Heart right ventricle (tissue), 16 donors: Measurements from ENCODE around the gene NLGN4X. TPM values are rescaled to one million over a fixed set of nuclear protein-coding genes. Genes with fewer than 3 reads are reported as not detected.
A peak's percentile ranks its signal among the peaks of the same experiment; 100 is the strongest.

Experiments used
- ATAC-seq, 8 donors: fragments of 200-7000 bp; cut with Tn5 transposase; one replicate each; pipeline ENCODE4 v1.9.1; 2020; ENCODE audit warnings: mild to moderate bottlenecking in 8 of 8, moderate library complexity in 8 of 8, moderate number of reproducible peaks in 1 of 8
- DNase-seq, 2 donors: peaks; one replicate each; pipeline ENCODE4 v3.0.0-alpha.2; 2020
- H3K27ac ChIP-seq, 10 donors: fragments of 200-600 bp; sonication (generic) in 2 of 10; one replicate each; pipeline versions ENCODE4 v1.5.0 to v1.8.0; 2020 to 2022; ENCODE audit warnings: mild to moderate bottlenecking in 3 of 10
- H3K27me3 ChIP-seq, 7 donors: fragments of 200-600 bp; one replicate each; pipeline ENCODE4 v1.8.0; 2021 to 2022; ENCODE audit warnings: mild to moderate bottlenecking in 2 of 7
- H3K36me3 ChIP-seq, 9 donors: fragments of 200-600 bp; sonication (generic) in 1 of 9; one replicate each; pipeline versions ENCODE4 v1.5.0 to v1.8.0; 2020 to 2022; ENCODE audit warnings: mild to moderate bottlenecking in 2 of 9
- H3K4me1 ChIP-seq, 9 donors: fragments of 200-600 bp; sonication (generic) in 1 of 9; one replicate each; pipeline versions ENCODE4 v1.5.0 to v1.8.0; 2020 to 2022; ENCODE audit warnings: mild to moderate bottlenecking in 4 of 9
- H3K4me3 ChIP-seq, 10 donors: fragments of 200-600 bp; sonication (generic) in 2 of 10; one replicate each; pipeline versions ENCODE4 v1.5.0 to v1.8.0; 2020 to 2022; ENCODE audit warnings: mild to moderate bottlenecking in 7 of 10, moderate library complexity in 2 of 10
- H3K9me3 ChIP-seq, 11 donors: fragments of 200-600 bp in 10 of 11; sonication (generic) in 2 of 11; one replicate each; pipeline versions ENCODE4 v1.5.0 to v1.8.0; 2013 to 2022; ENCODE audit warnings: mild to moderate bottlenecking in 2 of 11, control low read depth in 1 of 11, moderate library complexity in 1 of 11
- WGBS, 2 donors: extraction: QIAGEN DNeasy Blood & Tissue Kit; methylation state at CpG; one replicate each; pipeline ENCODE4 v1.1.7; 2013; ENCODE audit warnings: inconsistent platforms in 1 of 2; 5-methylcytosine and 5-hydroxymethylcytosine counted together
- intact Hi-C, 10 donors: fragments of 100-400 bp; cut with DNase I; formaldehyde crosslinking; loops; one replicate each; pipeline versions ENCODE4 v1.11.1 to v1.14.2; 2022
- polyA plus RNA-seq, 2 donors: library from polyadenylated mRNA; stranded (reverse); fragments of 200-250 nt; gene quantifications; one replicate each; pipeline ENCODE4 v1.2.3, GENCODE V29; 2013
- total RNA-seq, 10 donors: library from RNA; stranded (reverse); fragmentation: NEBNext Ultra II Directional in 3 of 10; extraction: Animal tissue kit (Norgen Biotek cat#: 25700) in 3 of 10; gene quantifications; one replicate each; pipeline versions ENCODE4 v1.2.1 to v1.2.4, GENCODE V29; 2021 to 2023
- TF ChIP-seq, protein P1 (sequence below), 9 donors: fragments of 200-600 bp; sonication (generic) in 2 of 9; IDR thresholded peaks; one replicate each; pipeline versions ENCODE4 v1.5.0 to v1.8.0; 2021 to 2022; ENCODE audit warnings: antibody characterized with exemption in 9 of 9, mild to moderate bottlenecking in 5 of 9, moderate library complexity in 1 of 9
- donor health status: Arrhythmogenic right ventricular cardiomyopathy.
- donor health status: ischemic (EF 13 %, LVEDD 7.1; RV severe dilation, severe dysfunction).
- donor health status: healthy with polysubstance abuse.
- donor health status: DM: no; HTN: yes; CAD: no.
- donor health status: DM: no; HTN: no; CAD: no.
- donor health status: ischemic (EF 25% LVEDD 6.9; RV normal size, moderate dysfunction).
- donor health status: ischemic (EF 25% LVEDD 5.7; RV mildly dilated, moderate dysfunction).
- donor health status: healthy.
- donor health status: DM: yes; HTN: yes; CAD: no.
- donor health status: Ischemic cardiomyopathy.
- donor health status: ischemic (EF 35%, LVEDD 5.7; RV mildly dilated, moderate dysfunction).
- donor health status: nonischemic (EF 11% LVEDD 7.7; RV severe dilation, severe dysfunction).
- donor health status: DM: yes; HTN: yes; CAD: no.
- donor health status: PGD.
- donor health status: ischemic (EF 29% LVEDD 5.4; RV normal size, mild dysfunction).
- donor health status: nonischemic (EF 23%, LVEDD 6.1; RV moderate dilation, normal function).

NLGN4X gene
- total and polyA plus RNA-seq, 12 donors = 0.37 to 4.1 (median 1.6) TPM

DNA sequence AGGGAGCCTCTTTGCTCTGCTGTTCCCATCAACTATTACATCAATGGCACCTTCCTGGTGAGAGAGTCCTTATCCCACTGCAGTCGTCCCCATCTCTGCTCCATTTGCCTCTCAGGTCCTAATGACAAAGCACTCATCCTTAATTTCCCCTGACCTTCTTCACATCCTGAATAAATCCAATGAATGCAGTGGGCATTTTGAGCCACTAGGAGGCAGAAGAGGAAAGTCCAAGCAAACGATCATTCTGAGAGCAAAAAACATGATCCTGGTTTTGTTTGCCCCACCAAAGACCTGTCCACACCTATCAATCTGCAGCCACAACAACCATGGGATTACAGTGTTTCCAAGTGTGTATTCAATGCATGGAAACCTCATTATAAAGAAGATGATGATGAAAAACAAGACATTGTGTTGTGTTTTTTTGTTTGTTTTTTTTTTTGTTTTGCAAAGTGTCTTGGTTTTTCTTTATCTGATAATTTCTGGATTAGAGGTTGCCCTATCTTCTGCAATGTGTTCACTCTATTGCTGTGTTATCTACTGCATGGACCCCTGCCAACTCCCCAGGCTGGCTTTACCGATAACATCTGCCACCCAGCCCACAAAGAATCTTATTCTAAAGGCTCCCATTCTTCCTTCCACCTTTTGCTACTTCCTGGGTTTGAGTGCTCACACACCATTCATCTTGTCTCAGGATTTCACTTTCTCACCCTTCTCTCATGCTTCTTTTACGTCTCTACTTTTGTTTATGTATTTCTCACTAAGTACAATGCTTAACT lies 207.2 kb downstream of the NLGN4X start:
- 6 to 7% methylated on average over 4 of the region's 4 CpGs for WGBS, 2 donors
- TF ChIP-seq, protein P1, sequence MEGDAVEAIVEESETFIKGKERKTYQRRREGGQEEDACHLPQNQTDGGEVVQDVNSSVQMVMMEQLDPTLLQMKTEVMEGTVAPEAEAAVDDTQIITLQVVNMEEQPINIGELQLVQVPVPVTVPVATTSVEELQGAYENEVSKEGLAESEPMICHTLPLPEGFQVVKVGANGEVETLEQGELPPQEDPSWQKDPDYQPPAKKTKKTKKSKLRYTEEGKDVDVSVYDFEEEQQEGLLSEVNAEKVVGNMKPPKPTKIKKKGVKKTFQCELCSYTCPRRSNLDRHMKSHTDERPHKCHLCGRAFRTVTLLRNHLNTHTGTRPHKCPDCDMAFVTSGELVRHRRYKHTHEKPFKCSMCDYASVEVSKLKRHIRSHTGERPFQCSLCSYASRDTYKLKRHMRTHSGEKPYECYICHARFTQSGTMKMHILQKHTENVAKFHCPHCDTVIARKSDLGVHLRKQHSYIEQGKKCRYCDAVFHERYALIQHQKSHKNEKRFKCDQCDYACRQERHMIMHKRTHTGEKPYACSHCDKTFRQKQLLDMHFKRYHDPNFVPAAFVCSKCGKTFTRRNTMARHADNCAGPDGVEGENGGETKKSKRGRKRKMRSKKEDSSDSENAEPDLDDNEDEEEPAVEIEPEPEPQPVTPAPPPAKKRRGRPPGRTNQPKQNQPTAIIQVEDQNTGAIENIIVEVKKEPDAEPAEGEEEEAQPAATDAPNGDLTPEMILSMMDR (IDR thresholded peaks at IDR 0.05) = peak in 8 of 9 donors; percentile 24 to 59 (median 47)
- H3K4me3 ChIP-seq = no peak overlapping the region
- H3K9me3 ChIP-seq = peaks cover 0 to 3% (median 0%) of the 10 kb centered on the region in 11 donors
- no peak for ATAC-seq
- H3K36me3 ChIP-seq = no peaks in the 10 kb centered on the region
- H3K27me3 ChIP-seq = no peaks in the 10 kb centered on the region
- DNase-seq = no peak
- intact Hi-C loops = loop anchor here in 2 of 10 donors (5.0 to 10.0 kb wide), 3 partner anchors 57 to 1906 kb away; partner anchors contain the start of gene PNPLA4 (in 1 of the 2)
- no peaks in the 10 kb centered on the region for H3K4me1 ChIP-seq
- no peak overlapping the region for H3K27ac ChIP-seq

DNA sequence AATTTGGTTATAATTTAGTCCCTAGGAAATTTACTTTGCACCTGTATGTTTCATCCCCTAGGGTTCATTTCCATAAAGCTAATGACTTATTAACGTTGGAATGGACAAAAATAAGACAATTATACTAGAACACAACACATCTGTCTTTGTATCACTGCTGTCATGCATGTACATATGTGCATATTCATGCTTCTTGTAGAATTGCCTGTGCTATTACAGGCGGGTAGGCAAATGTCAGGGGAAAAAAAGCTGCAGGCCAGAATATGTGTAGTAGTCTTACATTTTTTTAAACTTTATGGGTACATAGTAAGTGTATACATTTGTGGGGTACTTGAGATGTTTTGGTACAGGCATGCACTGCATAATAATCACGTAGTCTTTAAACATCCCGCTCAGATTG lies 209.6 kb downstream of the NLGN4X start:
- Histone ChIP-seq H3K9me3 (peaks cover 0 to 7% (median 0%) of the 10 kb centered on the region in 11 donors), H3K36me3 (no peaks in the 10 kb centered on the region), H3K4me3 (no peak overlapping the region), H3K4me1 (no peaks in the 10 kb centered on the region), H3K27ac (no peak overlapping the region), H3K27me3 (no peaks in the 10 kb centered on the region)
- intact Hi-C loops = no loop called here
- WGBS, 2 donors = 70 to 72% methylated on average over 4 of the region's 4 CpGs
- ATAC-seq (no peak), DNase-seq (no peak)
- TF ChIP-seq, protein P1 (IDR thresholded peaks at IDR 0.05) = no peak

DNA sequence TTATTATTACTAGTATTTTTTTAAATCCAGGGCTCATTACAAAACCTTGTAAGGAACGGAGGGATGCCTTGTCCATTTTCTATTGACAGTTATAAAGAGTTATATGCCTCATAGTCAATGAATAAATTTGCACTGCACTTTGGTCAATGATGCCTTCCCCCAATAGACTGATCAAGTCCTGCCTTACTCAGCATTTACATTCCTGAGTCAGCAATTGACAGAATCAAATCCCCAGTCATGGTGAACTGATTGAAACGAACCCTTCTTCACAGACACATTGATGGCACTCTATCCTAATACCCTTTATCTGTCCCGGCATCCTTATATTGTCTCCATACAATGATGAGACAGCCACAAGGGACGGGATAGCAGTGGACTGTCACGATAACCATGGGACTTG lies 213.2 kb downstream of the NLGN4X start:
- H3K4me3 ChIP-seq = no peak overlapping the region
- TF ChIP-seq, protein P1 (IDR thresholded peaks at IDR 0.05) = no peak
- no peak overlapping the region for H3K27ac ChIP-seq
- 74 to 83% methylated on average over 5 of the region's 5 CpGs for WGBS, 2 donors
- no peaks in the 10 kb centered on the region for H3K4me1 ChIP-seq
- H3K36me3 ChIP-seq = no peaks in the 10 kb centered on the region
- intact Hi-C loops = no loop called here
- H3K27me3 ChIP-seq = no peaks in the 10 kb centered on the region
- ATAC-seq = no peak
- no peak for DNase-seq
- peaks cover 0 to 11% (median 0%) of the 10 kb centered on the region in 11 donors for H3K9me3 ChIP-seq

DNA sequence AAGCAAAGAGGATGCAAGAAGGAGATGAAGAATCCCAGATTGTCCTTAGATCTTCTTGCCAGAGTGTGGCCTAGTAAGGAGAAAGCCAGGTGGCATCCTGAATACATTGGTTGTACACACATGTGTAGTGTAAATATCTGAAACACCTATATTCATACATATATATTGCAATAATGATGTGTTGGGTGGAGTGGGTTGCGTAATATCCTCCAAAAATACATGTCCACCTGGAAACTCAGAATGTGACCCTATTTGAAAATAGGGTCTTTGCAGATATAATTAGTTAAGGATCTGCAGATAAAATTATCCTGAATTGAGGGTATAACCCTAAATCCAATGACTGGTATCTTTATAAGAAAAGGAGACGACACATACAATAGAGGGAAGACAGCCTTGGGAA lies 216.3 kb downstream of the NLGN4X start:
- TF ChIP-seq, protein P1 (IDR thresholded peaks at IDR 0.05) = no peak
- WGBS, 2 donors = 84 to 97% methylated on average over 2 of the region's 2 CpGs

More for the DNA sequence above, 216.3 kb downstream of the NLGN4X start:
- H3K9me3 ChIP-seq = peaks cover 0 to 19% (median 0%) of the 10 kb centered on the region in 11 donors
- no peak for ATAC-seq
- no peak for DNase-seq
- no peak overlapping the region for H3K27ac ChIP-seq
- no peaks in the 10 kb centered on the region for H3K4me1 ChIP-seq
- H3K27me3 ChIP-seq = no peaks in the 10 kb centered on the region
- no peak overlapping the region for H3K4me3 ChIP-seq
- intact Hi-C loops = no loop called here
- H3K36me3 ChIP-seq = no peaks in the 10 kb centered on the region
